OCI-LY1 (cell line): ENCODE data around the gene CRYGS.

ENCODE experiments used
- EZH2 ChIP-seq: fragments of 200-600 bp; sonication (generic), shearing (Covaris generic); IDR thresholded peaks from 2 replicates; pipeline ENCODE4 v1.8.0; 2017; ENCODE audit warnings: borderline replicate concordance, mixed run types, mild to moderate bottlenecking, antibody characterized with exemption, low read length, moderate library complexity, mixed read lengths
- TF ChIP-seq, protein P1 (sequence below): fragments of 200-600 bp; sonication (generic), shearing (Covaris generic); IDR thresholded peaks from 2 replicates; pipeline ENCODE4 v1.5.1; 2017; ENCODE audit warnings: mild to moderate bottlenecking, antibody characterized with exemption, low read length, moderate library complexity, mixed read lengths

DNA sequence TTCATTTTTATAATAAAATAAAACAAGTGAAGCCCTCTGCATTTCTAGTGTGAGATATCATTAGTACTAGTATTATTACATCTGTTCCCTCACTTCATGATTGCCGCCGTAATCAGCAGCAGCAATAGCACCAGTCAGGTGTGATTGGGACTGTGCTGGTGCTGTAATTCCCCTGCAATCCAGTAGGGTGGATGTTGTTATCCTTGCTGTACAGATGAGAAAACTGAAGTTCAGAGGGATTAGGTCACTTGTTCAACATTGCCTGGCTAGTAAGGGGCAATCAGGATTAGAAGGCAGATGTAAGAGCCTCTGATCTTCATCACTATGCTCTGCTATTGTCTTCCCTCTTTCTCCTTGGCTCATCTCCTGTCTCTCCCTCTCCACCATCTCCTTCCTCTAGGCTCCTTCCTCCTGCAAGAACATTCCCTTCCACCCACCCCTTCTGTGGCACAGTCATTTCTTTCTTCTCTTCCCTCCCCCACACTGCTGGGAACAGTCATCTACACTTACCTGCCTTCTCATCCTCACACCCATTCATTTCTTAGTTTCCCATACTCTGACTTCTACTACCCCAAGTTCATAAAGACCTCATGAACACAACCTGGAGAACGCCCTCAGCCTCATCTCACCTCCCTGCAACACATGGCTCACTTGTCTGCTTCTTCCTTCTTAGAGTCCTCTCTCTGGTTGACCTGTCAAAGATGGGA, 29.7 kb downstream of the CRYGS start:
- TF ChIP-seq, protein P1, sequence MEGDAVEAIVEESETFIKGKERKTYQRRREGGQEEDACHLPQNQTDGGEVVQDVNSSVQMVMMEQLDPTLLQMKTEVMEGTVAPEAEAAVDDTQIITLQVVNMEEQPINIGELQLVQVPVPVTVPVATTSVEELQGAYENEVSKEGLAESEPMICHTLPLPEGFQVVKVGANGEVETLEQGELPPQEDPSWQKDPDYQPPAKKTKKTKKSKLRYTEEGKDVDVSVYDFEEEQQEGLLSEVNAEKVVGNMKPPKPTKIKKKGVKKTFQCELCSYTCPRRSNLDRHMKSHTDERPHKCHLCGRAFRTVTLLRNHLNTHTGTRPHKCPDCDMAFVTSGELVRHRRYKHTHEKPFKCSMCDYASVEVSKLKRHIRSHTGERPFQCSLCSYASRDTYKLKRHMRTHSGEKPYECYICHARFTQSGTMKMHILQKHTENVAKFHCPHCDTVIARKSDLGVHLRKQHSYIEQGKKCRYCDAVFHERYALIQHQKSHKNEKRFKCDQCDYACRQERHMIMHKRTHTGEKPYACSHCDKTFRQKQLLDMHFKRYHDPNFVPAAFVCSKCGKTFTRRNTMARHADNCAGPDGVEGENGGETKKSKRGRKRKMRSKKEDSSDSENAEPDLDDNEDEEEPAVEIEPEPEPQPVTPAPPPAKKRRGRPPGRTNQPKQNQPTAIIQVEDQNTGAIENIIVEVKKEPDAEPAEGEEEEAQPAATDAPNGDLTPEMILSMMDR: peak; percentile 67
- TF ChIP-seq EZH2: no peak
